HG02610 (cell line): ENCODE measurements around the gene GNAQ.

Source experiments
- ATAC-seq: cut with Tn5 transposase; IDR thresholded peaks from one replicate; pipeline ENCODE4 v1.9.1; 2021; ENCODE audit warnings: mild to moderate bottlenecking, moderate library complexity; ENCODE audit not compliant: unreplicated experiment

GNAQ gene

GRCh38 chr9:77910194-77910621, 121.4 kb downstream of the GNAQ start:
- no peak for ATAC-seq

GRCh38 chr9:77909306-77909705, 122.3 kb downstream of the GNAQ start:
- no peak for ATAC-seq

DNA sequence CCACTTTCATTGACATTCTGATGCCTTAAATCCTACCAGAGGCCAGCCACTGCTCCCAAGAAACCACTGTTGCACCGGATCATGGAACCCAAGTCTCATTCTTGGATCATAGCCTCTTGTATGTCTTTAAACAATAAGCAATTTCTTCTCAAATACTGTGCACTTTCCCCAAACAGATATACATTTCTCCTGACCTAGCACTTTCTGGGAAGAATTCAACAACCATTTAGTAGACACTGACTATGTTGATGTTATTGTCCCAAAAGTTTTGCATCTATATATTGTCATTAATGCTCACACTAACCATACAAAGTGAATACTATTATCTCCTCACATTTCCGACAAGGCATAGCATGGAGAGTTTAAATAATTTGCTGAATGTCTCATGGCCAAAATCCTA, 123.3 kb downstream of the GNAQ start:
- no peak for ATAC-seq

GRCh38 chr9:77907585-77907984, 124.0 kb downstream of the GNAQ start:
- no peak for ATAC-seq

DNA sequence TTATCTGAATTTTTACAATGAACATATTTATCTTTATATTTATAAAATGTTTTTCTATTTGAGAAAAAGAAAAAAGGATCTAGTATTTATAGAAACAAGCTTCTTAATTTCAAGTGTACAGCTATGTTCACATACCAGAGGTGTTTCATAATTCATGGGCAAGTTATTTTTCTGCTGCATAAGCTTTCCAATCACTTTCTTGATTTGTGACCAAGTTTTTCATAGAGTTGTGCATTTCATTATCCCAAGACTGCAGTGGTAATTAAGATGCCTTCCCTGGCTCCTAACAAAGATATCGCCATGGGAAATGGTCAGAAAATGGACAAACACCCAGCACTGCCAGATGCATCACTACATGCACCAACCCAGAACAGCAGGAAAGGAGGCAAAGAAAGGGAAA, 124.6 kb downstream of the GNAQ start:
- ATAC-seq = no peak

DNA sequence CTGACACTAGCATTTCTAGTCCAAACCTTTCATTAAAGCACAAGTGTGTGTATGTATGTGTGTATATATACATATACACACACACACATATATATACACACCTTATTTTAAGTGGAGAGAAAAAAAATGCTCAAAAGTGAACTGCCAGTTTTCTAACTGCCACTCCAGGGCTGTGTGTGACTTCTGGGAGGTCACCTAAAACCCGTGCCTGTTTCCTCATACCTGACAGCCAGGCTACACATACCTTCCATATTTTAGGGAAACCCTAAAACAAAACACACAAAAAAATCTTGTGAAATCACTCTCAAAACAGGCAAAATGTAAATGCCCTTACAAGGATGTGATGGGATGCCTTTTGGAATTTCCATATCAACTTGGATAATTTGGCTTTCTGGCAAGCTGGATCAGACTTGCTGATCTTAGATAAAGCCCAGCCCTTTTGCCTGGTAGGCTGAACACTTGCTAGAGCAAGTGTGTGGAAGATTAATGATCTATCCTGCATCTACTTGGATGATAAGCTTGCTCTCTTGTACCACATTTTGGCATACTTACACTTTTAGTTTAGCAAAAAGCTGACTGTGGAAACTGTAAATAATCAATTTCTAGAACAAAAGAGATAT, 127.8 kb downstream of the GNAQ start:
- ATAC-seq = no peak

DNA sequence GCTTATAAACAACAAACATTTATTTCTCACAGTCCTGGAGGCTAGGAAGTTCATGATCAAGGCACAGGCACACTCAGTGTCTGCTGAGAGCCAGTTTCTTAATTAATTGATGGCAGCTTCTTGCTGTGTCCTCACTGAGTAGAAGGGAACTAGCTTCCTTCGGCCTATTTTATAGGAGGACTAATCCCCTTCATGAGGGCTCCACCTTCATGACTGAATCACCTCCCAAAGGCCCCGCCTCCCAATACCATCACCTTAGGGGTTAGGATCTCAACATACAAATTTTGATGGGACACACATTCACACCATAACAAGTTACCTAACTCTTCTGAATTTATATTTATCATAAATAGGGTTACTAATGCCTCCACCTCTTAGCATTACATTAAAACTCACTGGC, 129.8 kb downstream of the GNAQ start:
- ATAC-seq = no peak

DNA sequence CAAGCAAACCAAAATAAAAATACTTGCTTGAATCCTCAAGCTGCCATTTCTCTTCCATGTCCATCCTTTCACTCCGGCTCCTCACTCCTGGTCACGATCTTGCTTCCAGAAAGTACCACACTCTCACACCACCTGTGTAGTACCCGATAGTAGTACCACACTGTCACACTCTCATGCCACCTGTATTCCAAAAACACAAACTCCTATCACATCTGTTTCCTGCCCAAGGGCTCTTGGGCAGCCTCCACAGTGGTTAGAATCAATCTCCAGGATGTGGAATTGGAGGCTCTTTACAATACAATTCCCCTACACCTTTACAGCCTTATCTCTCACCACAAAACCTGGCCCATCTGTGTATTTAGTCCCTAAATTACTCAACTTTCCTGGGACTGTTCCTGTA, 130.6 kb downstream of the GNAQ start:
- ATAC-seq = no peak

GRCh38 chr9:77899679-77900354, 131.8 kb downstream of the GNAQ start:
- no peak for ATAC-seq

GRCh38 chr9:77898864-77899263, 132.7 kb downstream of the GNAQ start:
- no peak for ATAC-seq

DNA sequence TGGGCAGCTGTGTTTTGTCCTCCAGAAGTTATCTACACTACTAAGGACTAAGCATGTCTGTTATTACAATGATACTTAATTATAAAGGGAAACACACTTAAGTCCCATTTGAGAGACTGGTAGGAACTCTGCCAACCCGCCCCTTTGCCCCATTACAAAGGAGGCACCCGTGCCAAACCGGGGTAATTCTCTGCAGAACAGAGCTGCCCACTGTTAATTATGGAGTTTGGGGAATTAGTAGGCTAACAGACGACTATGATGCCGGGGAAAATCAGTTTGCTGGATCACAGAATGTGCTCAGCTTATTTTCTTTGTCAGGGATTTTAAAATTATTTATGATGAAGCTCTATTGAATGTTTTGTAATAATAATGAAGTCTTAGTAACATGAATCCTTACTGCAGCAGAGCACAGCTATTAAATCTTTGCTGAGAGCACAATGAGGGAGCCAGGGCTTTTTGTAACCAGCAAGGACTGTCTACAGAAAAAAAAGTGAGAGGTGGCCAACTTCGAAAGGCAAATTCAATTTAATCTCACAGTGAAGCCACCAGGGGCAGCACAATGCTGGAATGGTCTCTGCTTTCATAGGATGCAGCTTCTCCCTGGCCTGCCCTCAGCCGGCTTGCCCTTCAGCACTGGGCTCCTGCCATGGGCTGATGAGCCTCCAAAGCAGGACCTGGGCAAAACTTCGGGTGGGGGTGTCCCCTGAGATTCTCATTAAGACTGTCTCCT, 134.5 kb downstream of the GNAQ start:
- ATAC-seq = no peak

DNA sequence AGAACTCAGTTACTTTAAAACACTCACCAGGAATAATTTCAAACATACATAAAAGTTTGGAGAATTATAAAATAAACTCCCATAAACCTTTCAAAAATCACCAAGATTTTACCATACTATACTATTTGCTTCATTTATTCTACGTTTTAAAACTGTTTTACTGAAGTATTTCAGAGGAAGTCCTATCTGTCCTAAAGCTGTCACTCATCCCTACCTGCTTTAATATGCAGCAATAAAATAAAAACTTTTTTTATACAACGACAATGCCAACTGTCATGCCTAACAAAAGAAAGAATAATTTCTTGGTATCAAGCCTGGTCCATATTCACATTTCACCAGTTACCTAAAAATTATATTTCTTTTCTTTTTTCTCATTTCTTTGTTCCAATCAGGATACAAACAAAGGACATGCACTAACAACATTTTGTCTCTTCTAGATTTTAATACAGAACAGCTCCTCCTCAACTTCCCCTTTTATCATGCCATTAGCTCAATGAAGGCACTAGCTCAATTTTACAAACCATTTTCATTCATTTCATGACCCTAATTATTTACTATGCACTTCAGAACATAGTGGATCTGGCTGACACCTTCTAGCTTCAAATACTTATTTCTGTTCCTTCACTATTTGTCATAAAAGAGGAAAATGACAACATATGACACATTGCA, 135.2 kb downstream of the GNAQ start:
- ATAC-seq = no peak

DNA sequence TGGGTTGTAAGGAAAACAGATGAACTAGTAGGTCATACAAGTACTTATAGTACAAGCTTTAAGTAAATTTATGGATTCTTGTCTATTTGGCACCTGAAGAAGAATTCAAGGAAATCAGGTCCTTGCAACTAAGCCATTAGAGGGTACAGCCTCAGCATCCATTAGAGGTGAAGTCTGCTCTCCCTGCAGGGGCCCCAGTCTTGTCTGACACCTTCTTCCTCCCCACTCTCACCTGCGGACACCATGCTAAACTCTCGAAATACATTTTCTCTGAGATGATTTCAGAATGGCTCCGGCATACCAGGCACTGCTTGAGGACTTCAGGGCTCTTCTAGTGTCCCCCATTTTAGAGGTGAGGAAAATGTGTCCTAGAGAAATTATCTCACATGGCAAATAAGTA, 137.9 kb downstream of the GNAQ start:
- ATAC-seq = no peak

DNA sequence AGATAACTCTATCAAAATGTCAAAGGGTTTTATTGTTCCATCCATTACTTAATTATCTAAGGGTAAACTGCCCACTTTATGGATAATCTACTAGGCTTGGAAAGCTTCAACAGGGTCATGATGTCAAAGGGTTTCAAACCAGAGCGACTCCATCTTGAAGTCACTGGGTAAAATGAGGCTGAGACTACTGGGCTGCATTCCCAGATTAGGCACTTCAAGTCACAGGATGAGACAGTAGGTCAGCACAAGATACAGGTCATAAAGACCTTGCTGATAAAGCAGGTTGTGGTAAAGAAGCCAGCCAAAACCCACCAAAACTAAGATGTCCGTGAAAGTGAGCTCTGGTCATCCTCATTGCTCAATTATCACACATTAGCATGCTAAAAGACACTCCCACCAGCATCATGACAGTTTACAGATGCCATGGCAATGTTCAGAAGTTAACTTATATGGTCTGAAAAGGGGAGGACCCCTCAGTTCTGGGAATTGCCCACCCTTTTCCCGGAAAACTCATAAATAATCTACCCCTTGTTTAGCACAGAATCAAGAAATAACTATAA, 138.6 kb downstream of the GNAQ start:
- no peak for ATAC-seq

DNA sequence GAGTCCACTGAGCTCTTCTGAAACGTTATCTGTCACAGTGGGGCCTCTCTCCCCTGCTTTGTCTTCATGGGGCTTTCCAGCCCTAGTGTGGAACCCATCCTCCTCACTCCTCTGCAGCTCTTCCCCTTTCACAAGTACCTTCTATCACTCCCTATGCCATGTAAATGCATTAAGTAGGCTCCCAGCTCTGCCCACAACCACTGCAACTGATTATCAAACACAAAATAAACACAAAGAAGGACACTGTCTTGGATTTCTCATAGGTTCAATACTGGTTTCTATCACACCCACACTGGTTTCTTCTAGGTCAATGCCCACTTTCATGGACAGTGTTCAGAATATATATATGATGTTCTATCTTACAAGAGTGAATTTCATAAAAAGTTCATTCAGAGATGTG, 139.4 kb downstream of the GNAQ start:
- peak; percentile 68 for ATAC-seq

DNA sequence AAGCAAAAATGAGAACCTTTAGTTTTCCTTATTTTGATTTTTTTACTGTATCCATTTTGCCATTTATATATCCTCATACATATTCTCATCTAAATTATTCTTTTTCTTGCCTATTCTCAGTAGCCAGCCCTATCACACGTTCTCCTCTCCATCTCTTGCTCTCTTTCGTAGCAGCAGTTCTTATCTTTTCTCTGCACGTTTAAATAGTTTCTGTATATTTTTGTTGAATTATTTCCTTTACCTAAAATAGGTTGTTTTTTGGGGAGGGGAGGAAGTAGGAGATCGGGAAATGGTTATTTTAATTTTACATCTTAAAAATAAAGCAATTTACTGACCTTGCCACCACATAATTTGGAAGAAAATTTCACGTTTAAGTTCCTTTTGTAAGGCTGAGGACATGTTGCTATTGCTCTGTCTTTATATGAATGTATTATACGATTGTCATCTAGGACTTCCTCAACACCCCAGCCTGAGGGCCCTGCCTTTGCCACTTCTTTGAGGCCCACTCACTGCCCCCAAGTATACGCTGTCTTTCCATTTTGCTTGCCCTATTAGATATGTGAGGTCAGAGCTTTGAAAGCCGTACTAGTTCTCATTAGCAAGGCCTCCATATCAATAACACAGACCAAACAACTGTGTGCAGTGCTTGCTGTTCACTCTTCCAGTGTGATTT, 140.3 kb downstream of the GNAQ start:
- ATAC-seq = no peak

DNA sequence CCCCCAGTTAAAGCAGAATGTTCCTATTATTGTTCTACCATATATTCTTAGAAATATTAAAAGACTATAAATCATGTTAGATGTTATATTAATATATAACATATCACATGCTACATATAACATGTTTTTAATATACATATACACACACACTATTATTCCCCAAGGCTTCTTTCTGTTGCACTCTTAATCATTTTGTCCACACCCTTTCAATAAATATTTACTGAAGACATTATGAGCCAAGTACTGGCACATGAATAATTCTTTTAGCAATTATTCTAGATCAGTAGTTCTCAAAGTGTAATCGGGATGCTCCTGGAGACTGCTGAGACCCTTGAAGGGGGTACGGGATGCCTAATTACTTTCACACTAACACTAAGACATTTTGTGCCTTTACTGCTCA, 143.9 kb downstream of the GNAQ start:
- no peak for ATAC-seq

DNA sequence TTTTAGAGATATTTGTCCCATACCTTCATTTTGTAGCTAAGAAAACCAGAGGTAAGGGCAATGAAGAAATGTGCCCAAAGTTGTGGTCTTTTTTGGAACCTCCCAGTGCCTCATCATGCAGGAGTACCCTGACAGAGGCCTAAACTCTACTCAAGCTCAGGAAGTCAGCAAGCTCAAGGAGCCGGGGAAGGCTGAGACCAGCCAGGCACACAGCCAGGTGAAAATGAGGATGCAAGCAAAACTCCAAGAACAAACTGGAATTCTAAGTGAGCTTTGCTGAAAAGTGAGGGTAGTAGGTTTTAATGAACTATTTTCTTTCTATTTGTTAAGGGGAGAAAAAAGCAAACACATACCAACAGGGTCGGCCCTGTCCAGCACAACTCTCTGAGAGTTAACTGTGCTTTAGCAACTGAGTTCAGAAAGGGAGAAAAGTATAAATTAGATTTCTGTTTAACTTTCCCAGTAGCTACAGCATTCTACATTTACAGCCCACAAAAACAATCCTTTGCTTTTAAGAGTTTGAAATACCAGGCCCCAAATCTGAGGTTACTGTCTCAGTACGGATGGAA, 146.4 kb downstream of the GNAQ start:
- no peak for ATAC-seq

DNA sequence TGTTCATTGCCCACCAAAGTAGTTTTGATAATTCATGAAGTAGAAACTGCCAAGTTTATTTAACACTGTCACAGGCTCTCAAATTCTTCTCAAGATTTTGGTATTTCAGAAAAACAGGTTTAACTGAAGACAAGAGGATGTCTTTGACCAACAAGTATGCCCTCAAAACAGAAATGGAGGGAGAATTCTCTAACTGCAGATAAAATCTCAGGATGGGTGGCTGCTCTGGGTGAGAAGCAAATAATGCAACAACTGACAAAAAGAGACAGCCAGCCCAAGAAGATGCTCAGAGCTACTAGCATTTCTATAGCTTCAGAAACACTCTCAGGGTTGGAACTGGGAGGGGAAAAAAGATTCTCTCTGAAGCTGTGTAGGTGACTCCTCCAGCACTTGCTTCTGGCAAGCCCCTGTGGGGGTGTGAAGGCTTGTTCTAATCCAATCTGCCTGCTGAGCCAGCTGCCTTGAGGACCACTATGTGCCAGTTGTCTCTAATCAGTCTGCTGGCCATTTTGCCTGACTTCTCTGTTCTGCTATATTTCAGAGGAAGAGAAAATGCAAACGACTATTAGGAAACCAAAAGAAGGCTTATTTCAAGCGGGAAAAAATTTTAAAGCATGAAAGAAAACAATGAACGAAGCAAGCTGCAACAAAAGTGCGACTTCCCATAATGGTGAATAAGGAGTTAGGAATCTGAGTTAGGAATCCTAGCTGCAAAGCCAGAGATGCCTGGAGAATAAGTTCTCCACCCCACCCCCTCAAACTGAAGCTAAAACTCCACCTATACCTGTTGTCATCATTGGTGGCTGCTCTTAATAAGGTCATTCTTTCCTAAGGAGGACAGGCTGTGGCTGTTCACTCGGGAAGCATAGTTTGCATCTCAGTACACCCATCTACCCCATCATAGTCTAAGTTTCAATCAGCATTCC, 147.5 kb downstream of the GNAQ start:
- no peak for ATAC-seq
